ENCODE results near the gene MICAL3.

The MICAL3 gene

DNA sequence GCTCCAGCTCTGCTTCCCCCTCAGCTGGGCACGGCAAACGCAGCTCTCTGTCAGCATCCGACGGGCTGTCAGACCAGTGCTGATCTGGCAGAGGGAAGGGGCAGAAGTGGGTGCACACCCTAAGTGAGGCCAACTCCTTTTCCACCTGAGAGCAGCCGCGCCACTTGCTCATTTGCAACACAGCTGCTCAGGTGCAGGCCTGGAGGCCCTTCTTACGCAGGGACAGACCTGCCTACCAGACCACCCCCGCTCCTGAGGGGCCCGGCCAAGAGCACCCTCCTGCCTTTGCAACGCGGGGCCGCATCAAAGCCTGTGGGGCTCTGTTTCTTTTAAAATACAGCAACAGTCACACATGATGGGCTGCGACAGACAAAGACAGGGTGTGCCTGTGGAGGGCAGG, 202.3 kb downstream of the MICAL3 start:
- no peak overlapping the region for H3K4me3 ChIP-seq (ENCODE audit: low read depth, low read length)
- TF ChIP-seq, protein P1, sequence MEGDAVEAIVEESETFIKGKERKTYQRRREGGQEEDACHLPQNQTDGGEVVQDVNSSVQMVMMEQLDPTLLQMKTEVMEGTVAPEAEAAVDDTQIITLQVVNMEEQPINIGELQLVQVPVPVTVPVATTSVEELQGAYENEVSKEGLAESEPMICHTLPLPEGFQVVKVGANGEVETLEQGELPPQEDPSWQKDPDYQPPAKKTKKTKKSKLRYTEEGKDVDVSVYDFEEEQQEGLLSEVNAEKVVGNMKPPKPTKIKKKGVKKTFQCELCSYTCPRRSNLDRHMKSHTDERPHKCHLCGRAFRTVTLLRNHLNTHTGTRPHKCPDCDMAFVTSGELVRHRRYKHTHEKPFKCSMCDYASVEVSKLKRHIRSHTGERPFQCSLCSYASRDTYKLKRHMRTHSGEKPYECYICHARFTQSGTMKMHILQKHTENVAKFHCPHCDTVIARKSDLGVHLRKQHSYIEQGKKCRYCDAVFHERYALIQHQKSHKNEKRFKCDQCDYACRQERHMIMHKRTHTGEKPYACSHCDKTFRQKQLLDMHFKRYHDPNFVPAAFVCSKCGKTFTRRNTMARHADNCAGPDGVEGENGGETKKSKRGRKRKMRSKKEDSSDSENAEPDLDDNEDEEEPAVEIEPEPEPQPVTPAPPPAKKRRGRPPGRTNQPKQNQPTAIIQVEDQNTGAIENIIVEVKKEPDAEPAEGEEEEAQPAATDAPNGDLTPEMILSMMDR (IDR thresholded peaks at IDR 0.05; ENCODE audit: low read depth, low read length), result no peak
- DNase-seq (ENCODE audit: low read depth, low spot score), result no peak
- in situ Hi-C loops (cut with HindIII; ENCODE audit: low sequenced_read_pairs), result no loop called here

DNA sequence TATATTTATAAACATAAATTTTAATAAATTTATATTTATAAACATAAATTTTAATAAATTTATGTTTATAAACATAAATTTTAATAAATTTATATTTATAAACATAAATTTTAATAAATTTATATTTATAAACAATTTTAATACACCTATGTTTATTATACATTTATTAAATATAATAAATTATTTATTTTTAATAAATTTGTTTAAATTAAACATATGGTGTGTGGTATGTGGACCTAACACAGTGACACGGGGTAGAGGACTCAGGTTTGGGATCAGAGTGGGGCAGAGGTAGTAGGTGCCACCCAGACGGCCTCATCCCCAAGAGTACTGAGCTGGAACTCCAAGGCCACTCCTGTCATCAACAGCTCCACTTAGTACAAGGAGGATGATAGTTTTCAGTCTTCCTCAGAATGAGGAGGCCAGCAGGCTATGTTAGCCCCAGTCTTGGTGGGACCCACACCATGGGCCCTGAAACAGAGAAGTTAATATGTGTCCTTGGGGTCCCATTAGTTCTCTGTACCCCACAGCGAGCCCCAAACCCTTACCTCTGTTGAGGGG, 203.4 kb downstream of the MICAL3 start:
- in situ Hi-C loops (cut with HindIII; ENCODE audit: low sequenced_read_pairs), result no loop called here
- TF ChIP-seq, protein P1 (IDR thresholded peaks at IDR 0.05; ENCODE audit: low read depth, low read length), result no peak
- no peak overlapping the region for H3K4me3 ChIP-seq (ENCODE audit: low read depth, low read length)
- no peak for DNase-seq (ENCODE audit: low read depth, low spot score)

DNA sequence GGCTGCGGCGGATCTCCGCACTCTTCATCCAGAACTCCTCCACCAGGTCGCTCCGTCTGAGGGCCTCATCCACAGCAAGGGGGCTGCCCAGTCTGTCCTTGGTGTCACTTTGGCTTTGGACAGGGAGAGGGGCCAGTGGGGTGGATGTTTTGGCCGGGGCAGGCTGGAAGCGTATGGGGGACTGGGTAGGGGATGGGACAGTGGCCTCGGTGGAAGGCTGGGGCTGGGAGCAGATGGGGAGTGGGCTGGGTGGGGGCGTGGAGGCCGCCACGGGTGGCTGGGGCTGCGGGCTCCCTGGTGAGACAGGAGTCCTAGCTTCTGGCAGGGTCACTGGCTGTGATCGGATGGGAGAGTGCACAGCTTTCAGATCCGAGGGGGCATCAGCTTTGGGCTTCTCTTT, 205.7 kb downstream of the MICAL3 start:
- TF ChIP-seq, protein P1 (IDR thresholded peaks at IDR 0.05; ENCODE audit: low read depth, low read length), result no peak
- DNase-seq (ENCODE audit: low read depth, low spot score), result no peak
- in situ Hi-C loops (cut with HindIII; ENCODE audit: low sequenced_read_pairs), result no loop called here
- H3K4me3 ChIP-seq (ENCODE audit: low read depth, low read length), result no peak overlapping the region

DNA sequence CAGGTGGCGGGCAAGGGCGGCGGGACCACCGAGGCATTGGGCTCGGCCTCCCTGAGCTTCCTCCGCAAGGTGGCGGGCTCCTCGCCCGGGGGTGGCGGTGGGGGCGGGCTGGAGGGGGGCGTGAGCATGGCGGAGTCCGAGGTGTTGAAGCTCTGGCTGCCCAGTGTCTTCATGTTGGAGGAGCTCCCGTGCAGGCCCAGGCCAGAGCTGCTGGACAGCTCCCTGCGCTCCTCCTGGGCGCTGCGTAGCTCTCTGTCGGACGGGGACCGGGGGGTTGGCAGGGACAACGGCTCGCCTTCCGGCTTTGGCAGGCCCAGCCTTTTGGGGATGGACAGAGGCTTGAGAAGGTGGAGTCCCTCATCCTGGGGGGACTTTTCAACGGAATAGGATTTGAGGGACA, 206.2 kb downstream of the MICAL3 start:
- TF ChIP-seq, protein P1 (IDR thresholded peaks at IDR 0.05; ENCODE audit: low read depth, low read length), result no peak
- no peak for DNase-seq (ENCODE audit: low read depth, low spot score)
- H3K4me3 ChIP-seq (ENCODE audit: low read depth, low read length), result no peak overlapping the region
- in situ Hi-C loops (cut with HindIII; ENCODE audit: low sequenced_read_pairs), result no loop called here

DNA sequence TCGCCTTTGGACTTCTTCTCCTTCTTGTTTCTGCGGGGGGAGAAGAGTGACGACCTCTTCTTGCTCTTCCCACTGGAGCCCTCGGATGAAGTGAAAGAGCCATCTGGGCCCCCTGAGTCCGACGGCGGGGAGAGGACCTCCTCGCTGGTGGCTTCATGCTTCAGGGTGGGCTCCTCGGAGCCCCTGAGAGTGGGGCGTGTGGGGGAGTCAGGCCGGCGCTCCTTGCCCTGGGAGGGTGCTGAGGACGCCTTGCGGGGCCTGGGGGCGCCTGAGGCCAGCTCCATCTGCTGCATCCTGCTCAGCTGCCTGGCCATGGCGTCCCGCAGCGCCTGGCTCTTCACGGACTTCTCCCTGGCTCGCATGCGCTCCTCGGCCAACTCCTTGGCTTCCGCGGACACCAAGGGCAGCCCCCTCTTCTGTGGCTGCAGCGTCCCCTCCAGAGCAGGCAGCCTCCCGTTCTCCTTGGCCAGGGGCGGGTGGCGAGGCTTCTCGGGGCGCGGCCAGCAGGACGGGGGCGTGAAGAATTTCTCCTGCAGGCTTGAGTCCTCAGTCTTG, 206.8 kb downstream of the MICAL3 start:
- in situ Hi-C loops (cut with HindIII; ENCODE audit: low sequenced_read_pairs), result no loop called here
- DNase-seq (ENCODE audit: low read depth, low spot score), result no peak
- H3K4me3 ChIP-seq (ENCODE audit: low read depth, low read length), result no peak overlapping the region
- TF ChIP-seq, protein P1 (IDR thresholded peaks at IDR 0.05; ENCODE audit: low read depth, low read length), result no peak

DNA sequence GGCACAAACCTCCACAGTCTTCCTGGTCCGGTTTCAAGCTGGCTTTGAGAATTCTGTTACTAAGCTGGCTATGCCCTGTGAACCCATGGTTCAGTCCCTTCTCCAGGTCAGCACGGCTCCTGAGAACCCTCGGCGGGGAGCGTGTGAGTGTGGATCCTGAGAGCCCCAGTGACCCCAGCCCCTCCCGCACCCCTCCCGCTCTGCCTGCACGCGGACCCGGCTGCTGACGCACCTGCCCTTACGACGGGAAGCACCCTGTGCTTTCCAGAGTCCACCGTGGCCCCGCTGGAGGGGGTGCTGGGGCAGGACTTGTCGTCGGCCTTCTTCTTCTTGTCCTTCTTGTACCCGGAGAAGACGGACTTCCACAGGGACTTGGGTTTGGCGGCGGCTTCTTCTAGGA, 207.3 kb downstream of the MICAL3 start:
- H3K4me3 ChIP-seq (ENCODE audit: low read depth, low read length), result no peak overlapping the region
- no peak for DNase-seq (ENCODE audit: low read depth, low spot score)
- TF ChIP-seq, protein P1 (IDR thresholded peaks at IDR 0.05; ENCODE audit: low read depth, low read length), result no peak
- in situ Hi-C loops (cut with HindIII; ENCODE audit: low sequenced_read_pairs), result no loop called here

Measured in astrocyte of the spinal cord (primary cell).